HG02678 (cell line): ENCODE results near the gene PRKAR1B.

Source experiments
- ATAC-seq: cut with Tn5 transposase; IDR thresholded peaks from one replicate; pipeline ENCODE4 v1.9.1; 2021; ENCODE audit warnings: mild to moderate bottlenecking, moderate library complexity; ENCODE audit not compliant: unreplicated experiment

PRKAR1B gene

DNA sequence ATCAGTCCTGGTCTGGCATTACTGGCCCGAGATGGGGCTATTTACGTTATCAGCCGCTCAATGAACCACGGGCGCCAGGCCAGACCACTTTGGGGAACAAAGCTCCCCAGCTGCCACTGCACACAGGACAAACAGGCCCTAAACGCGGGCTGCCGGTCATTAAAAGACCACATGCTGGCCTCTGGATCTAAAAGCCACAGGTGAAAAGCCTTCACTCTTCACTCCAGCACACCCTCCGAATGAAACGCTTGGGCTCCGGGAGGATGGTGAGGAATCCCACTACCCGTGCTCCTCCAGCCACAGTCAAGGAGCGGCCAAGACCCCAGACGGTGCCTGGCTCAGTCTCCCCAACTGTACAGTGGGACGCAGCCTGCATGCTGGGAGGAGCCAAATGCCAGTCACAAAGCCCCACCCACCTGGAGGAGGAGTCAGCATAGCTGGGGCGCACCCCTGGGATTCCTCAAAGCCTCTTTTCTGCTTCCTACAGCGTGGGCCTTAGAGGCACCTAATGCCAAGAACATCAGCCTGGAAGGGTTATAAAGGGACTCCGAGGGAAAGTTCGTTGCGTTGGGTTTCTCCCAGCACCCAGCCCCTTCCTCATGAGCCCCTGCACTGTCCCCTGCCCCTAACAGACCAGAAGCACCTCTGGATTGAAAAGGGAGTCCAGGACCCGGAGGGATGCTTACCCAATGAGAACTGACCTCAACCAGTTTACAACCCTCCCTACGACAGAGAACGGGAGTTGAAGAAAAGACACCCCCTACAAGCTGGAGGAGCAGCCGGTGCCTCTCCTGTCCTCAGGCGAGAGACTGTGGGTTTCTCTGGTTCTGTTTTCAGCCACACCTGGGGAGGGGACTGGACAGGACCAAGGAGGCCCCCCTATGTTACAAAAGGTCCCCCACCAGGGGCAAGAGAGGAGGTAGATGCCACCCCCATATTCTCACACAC, 212.2 kb downstream of the PRKAR1B start:
- ATAC-seq: no peak

DNA sequence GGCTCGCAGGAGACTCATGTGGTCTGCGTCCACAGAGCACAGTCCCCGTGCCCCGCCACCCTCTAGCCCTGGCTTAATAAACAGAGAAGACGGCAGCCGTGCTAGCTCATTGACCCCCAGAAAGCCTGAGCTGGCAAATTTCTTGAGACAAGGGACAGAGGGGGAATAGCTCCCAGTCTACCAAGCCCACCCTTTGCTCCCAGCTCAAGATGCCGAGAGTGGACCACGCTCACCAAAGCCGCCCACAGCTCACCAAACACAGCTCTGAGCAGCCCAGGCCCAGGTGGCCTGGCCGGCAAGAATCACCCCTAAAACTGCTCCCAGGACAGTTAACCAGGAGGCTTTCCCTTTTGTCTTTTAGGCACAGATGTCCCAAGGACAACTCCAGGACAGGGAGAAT, 212.8 kb downstream of the PRKAR1B start:
- ATAC-seq: no peak

DNA sequence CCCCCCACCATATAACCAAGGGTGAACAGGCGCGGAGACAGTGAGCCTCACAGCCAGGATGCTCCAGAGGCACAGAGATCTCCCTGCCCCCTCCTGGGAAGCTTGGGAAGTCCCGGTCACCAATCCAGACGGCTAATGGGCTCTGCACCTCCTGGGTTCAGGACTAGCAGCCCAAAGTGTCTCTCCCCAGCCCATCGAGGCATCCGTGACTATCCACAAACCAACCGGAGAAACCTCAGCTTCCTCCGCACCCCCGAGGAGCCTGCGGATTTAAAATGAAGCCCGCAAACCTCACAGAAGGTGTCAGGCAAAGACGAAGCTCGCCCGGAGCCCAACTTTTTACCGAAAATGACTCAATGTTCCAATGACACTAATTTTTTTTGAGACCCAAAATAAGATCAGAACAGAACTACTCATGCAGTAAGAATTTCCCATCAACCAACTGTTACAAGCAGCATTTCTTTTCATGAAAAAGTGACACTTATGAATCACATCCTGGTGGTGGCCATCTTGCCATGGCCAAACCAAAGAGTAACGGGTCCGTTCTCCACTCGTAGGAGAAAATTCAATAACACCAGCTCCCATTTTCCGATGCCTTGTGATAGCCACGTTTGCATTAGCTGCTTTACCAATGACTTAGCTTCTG, 213.4 kb downstream of the PRKAR1B start:
- ATAC-seq: no peak

DNA sequence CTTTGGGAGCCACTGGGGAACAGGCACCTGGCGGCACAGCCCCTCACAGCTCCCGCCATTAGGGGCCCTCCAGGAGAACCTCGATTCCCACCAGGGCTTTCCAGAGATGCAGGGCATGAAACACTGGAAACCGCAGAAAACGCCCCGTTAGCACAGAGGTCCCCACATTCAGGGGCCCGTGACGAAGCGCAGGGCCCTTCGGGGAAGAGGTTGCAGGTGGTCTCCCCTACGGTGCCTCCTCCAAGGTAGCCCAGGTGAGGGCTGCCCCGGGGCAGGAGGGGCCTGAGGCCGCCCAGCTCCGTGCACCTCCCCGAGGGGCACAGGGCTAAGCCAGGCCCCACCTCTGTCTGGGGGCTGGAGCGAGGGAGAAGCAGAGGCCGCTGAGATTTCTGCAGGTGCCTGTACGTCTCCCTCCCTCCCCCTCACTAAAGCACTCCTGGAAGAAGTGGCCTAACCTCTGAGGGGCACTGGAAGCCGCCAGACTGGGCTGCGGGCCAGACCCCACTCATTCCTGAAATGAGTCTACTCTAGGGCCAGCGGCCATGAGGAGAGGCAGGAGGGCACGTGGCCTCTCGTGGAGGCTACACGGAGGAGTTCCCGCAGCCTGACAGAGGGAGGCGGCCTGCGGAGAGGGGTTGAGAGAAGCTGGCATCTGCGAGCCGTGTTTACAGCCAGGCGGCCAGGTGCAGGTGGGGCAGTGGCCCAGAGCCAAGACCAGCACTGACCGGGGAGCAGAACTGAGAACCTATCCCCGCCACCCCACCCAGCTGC, 214.4 kb downstream of the PRKAR1B start:
- ATAC-seq: no peak

DNA sequence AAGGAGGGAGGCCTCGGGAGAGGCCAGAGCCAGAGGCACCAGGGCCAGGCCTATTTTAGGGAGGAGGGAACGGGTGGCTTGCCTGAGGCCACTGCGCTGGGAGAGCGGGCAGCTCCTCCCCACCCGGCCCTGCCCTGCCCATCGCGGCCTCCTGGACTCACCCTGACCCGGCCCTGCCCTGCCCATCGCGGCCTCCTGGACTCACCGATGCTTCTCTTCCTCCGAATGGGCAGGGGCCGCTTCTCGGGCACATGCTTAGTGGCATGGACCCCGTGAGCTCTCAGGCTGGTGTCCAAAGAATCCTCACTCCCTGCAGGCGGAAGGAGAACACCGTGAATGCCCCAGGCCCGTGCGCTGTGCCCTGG, 215.0 kb downstream of the PRKAR1B start:
- no peak for ATAC-seq

DNA sequence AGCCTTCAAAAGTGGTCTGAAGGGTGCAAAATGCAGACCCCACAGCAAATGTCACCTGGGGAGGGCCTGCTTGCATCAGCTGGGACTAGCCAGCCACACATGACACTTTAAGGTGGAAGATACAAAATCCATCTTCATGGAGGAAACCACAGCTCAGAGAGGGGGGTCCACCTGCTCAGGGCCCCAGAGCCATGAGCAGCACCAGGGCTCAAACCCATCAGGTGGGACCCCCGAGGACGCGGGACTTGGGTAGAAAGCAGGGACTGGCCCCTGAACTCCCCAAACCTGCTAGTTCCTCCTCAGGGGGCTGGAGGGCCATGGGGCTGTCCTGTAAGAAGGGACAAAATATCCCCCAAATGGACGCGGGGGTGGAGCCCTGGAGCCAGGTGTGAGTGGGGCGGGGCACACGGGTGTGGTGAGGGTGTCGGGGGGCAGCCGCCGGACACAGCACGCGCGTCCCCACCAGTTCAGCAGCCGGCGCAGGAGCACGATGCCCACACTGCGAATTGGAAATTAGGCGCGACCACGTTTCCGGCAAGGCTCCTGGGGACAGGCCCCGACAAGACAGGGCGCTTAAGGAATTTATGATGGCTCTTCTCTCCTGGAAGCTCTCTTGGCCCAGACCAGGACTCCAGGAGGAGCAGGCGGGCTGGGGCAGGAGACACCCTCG, 215.5 kb downstream of the PRKAR1B start:
- no peak for ATAC-seq

DNA sequence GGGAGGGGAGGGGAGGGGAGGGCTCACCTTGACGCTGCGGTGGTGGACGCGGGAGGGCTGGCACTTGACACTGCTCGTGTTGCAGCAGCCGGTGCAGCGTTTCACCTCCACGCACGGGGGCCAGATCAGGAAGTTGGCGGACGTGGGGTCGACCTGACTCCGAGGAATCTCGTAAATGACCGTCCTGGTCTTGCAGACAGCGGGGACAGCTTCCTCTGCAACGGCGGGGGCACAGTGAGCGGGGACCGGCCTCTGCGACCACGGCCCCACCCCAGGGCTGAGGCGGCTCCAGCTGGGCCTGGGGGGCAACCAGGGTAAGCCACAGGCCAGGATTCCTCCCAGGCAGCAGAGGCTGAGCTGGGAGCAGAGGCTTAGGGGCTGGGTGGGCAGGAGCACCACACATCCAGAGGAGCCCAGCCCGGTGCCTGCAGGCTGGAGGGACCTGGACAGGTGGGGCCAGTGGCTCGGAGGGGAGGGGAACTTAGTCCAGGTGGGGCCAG, 216.2 kb downstream of the PRKAR1B start:
- no peak for ATAC-seq

DNA sequence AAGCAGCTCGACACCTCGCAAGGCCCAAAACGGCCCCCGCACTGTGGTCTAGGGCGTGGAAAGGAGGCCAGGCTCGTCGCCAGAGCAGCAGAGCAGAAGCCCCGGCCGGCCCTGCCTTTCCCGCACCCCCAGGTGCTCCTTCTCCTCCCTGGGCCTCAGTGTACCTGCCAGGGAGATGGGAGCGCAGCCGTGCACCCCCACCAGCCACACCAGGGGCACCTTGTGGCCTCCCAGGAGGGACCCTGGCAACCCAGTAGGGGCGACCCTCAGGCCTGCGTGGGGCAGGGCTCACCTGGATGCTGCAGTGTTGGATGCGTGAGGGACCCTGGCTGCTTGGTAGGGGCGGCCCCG, 217.0 kb downstream of the PRKAR1B start:
- no peak for ATAC-seq

DNA sequence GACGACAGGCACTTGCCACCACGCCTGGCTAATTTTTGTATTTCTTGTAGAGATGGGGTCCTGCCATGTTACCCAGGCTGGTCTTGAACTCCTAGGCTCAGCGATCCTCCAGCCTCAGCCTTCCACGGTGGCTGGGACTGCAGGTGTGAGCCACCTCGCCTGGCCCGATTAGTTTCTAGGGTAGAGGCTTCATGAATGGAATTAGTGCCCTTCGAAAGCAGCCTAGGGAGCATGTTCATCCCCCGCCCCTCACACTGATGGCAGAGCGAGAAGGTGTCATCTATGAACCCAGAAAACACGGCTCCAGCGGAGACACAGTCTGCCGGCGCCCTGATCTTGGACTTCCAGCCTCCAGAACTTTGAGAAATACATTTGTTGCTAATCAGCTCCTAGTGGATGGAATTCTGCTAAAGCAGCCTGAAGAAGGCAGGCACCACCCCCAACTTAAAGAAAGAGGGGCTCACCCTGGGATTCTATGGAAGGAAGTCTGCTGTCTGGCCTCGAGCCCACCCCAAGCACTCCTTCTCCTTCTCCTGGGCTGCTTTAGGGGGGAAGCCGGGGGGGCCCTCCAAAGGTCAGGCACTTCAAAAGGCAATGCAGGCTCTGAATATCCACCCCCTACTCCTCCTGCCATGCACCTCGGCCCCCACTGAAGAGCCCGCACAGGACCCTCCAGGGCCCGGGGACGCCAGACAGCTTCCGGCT, 217.5 kb downstream of the PRKAR1B start:
- no peak for ATAC-seq

DNA sequence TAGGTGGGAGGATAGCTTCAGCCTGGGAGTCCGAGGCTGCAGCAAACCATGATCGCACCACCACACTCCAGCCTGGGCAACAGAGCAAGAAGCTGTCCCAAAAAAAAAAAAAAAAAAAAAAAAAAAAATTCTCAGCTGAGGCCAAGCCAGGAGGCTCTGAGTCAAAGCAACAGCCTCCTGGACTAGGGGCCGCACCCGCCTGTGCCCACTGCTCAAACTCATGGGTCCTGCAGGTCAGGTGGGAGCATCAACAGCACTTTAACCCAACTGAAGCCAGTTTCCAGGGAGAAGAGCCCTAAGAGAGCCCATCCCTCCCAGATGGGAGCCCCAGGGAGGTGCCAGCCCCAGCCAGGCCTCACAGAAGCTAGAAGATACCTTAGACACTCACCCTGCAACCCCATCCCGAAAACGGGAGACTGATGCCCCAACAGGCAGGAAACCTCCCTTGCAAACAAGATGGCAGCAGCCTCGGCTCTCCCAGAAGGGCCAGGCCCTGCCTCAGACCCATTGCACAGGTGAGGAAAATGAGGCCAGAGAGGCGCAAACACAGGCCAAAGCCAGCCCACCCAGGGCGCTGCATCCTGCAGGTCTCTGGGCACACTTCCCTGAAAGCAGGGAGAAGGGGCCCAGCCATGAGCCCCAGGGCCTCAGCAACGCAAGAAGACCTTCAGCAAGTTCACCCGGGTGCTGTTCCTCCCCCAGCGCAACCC, 218.5 kb downstream of the PRKAR1B start:
- no peak for ATAC-seq

DNA sequence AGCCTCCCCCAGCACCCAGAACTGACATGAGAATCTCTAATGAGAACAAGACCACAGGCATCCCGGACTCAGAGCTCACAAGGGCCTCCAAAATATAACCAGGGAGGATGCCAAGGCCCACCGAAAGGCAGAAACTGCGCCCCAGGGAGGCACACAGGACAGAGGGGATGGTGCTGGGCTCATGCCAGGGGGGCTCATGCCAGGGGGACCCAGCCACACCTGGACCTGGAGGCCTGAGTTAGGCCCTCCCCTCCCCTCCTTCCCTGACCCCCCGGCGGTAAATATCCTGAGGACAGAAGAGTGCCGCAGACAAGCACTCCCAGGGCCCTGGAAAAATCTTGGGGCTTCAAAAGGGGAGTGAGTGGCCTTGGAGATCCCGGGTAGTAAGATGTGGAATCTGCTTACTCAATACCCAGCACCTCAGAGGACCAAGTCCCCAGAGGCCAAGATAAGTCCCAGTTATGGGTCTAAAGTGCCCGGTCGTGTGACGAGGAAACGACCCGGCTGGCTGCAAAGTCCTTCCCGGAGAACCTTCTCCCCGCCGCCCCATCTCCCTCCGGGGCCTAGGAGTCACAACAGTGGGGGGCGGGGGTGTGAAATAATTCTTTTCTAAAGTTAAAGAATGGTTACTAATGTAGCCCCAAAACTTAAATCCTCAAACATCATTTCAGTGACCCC, 219.3 kb downstream of the PRKAR1B start:
- ATAC-seq: no peak

DNA sequence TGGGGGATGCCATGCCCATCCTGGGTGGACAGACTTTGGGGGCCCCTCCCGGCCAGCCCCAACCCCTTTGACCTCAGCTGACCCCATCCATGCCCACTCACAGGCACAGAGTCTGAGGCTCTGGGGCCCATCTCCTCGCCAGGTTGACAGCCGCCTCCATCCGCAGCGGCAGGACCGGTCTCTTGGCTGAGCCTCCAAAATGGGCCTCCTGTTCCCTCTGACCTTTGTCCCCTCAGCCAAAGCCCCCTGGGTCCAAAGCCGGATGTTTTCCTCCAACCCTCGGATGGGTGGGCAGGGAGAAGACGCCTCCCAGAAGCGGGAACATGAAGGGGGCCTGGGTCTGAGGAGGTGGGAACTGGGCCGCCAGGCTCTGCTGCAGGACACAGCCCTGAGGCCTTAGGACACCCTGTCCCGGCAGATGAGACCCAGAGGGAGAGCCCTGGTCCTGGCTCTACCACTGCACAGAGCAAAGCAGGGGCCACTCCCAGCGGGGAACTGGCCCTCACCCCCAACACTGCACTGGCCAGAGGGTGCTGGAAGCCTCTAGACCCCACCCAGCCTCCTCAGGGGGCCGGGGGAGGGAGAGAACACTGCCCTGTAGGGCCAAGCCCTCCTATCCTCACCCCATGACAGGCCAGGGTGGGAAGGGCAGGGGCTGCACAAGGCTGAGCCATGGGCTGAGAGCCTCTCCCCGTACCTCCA, 220.0 kb downstream of the PRKAR1B start:
- no peak for ATAC-seq

DNA sequence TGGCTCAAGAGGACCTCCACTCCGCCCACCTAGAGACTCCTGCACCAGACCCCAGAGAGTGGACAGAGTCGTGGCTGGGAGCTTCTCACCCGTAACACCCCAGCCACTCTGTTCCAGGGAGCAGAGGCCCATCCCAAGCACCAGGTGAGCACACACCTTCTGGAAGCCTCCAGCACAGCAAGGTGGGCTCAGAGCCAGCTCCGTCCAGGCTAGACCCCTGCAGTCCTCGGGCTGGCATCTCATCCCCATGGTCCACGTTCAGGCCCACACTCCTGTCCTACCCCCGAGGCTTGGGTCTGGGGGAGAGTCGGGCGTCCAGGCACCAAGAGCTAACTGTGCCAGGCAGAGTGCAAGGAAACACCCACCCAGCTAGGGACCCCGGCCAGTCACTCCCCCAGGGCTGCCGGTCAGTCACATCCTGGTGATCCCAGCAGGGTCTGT, 220.7 kb downstream of the PRKAR1B start:
- ATAC-seq: no peak

DNA sequence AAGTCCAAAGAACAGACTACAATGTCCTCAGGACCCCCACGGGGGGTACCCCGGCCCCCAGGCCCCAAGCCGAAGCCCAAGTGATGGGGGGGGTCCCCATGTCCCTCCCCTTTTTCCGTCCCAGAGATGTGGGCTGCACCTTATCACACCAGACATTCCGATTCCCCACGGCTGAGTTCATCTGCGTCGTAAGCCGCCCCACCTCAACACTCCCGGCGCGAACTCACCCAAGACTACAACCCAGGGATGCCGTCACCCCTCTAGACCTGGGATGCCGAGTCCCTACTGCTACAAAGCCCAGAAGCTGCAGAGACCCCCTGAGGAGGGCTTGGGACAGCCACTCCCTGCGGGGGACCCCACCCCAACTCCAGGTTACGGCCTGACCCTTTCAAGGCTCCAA, 221.9 kb downstream of the PRKAR1B start:
- no peak for ATAC-seq

DNA sequence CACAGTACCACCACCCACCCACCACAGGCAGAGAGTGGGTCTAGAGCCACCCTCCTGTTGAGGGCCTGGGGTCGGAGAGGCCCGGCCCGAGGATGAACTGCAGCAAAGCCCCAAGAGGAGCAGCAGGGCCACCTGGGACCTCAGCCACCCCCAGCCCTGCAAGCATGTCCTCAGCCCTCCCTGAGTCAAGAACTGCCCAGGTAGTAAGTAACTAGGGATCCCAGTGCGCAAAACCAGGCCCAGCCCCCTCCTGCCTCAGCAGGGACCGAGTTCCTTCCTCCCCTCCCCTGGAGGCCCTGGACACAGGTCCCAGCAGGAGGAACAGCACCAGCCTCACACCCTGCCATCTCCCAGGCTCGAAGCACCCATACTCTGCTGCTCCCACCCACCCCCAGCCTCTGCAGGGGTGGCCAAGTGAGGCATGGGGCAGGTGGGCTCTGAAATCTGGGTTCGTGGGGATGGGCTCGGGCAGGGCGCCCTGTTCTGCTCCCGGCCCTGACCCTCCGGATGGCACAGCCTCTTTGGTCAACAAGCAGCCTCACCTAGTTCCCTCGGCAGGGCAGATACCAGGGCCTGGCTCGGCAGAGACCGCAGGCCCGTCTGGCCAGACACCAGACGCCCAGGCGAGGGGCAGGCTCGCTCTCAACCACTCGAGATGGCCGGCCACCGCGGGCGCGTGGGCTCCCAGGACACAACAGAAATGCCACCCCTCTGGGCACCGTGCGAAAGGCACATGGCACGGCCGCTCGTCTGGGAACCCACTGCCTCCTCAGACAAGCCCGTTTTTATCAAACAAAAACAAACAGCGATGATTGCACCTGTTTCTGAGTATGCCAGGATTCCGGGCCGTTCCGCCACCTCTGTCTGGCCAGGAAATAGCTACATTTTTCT, 222.6 kb downstream of the PRKAR1B start:
- no peak for ATAC-seq

DNA sequence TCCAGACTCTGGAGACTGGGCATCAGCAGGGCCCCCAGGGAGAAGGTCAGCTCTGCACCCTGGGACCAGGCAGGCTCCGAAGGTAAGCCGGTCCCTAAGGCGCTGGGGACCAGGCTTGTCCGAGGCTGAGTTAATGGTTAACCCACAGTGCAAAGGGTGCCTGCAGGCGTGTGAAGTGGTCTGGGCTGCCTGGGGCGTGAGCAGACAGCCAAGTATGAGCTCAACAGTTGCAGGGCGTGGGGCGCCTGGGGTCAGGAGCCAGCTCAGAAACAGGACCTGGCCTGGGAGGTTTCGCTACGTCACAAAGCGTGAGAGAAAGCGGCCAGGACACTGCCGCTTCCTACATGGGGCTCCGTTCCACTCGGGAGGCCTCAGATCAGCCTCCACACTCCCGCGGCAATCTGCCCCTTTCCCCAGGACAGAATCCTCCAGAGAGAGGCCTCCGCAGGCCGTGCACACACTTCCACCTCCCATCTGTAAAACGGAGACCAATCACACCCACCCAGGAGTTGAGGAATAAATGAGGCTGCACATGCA, 223.4 kb downstream of the PRKAR1B start:
- ATAC-seq: no peak

DNA sequence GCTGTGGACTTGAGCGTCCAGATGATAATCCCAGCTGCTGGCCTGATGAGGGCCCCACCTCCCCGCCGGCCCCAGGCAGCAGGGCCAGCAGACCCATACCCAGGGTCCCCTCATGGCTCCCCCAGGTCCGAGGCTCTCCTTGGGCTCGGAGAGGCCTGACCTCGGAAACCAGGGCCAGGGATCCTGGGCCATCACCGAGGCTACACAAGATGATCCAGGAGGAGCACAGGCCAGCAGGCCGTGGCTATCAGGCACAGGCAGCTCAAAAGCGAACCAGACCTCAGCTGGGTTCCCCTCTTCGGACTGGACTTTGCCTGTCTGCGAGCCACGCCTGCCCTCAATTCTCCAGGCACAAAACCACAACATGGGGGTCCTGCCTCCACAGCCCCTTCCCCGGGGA, 224.8 kb downstream of the PRKAR1B start:
- no peak for ATAC-seq
